RCC 7860 (cell line): ENCODE results near the gene PELI3.

ENCODE experiments used
- DNase-seq: peaks from one replicate; pipeline ENCODE4 v3.0.0-alpha.2; 2015; ENCODE audit warnings: low spot score
- FAIRE-seq: peaks from 2 replicates; lab custom pipeline; 2012; peaks lifted over from hg19 to GRCh38; lab: Jason Lieb, UNC

PELI3 gene

DNA sequence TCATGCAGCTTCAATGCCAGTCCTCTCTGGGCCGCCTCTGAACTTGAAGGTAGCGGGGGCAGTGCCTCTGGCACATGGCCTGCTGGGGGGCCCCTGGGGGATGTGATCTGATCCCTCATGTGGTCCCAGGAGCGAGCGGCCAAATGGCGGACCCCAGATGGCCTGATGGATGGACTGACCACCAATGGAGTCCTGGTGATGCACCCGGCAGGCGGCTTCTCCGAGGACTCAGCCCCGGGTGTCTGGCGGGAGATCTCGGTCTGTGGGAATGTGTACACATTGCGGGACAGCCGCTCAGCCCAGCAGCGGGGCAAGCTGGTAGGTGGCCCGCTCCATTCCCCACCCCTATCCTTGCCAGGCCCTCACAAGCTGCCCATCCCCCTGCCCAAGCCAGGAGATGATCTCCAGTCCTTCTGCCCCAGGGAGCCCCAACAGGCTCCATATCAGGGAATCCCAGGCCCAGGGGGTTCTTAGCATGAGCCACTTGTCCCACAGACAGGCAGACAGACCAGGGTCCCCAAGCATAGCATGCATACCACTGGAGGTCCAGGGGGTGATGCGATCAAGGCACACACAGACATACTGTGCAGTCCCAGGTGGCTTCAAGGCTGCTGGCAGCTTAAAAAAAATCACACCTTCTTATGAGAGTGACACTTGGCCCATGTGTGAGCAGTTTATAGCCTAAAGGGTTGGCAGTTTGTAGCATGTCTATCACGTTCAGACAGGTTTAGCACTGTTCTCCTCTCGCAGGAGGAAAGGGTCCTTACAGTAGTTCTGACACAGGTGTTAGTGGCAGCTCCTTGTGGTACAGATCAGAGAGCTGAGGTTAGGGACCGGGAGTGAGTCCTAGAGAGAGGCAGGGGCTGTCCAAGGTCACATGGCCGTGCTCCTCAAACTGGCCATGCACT is 7.2 kb downstream of the PELI3 start:
- FAIRE-seq, result no peak
- no peak for DNase-seq

GRCh38 chr11:66475349-66476172 is 8.9 kb downstream of the PELI3 start:
- FAIRE-seq (no peak), DNase-seq (no peak)

DNA sequence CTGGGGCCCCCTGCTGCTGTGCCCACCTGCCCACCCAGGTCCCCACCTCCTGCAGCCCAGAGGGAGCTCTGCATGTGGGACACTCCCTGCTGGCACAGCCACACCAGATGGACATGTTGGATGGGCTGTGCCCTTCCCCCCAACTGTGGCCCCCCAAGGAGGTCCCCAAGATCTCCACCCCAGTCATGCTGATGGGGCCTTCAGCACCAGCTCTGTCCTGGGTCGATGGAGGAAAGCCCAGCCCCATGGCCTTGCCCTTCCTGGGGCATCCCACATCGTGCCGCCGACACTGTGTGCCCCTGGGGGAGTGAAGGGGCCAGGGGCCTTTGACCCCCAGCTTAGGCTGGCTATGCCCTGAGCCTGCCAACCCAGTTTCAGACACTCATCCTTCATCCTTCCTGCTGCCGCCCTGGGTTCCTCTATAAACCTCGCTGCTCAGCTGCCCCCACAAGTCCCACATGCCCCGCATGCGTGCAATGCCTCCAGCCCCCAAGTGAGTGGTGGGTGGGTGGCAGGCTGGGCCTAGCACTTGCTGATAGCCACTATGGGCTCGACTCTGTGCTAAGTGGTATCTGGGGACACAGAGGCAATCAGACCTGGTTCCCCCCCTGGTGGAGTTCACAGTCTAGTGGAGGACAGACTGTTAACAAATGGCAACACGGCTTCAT is 9.6 kb downstream of the PELI3 start:
- DNase-seq (no peak), FAIRE-seq (no peak)

DNA sequence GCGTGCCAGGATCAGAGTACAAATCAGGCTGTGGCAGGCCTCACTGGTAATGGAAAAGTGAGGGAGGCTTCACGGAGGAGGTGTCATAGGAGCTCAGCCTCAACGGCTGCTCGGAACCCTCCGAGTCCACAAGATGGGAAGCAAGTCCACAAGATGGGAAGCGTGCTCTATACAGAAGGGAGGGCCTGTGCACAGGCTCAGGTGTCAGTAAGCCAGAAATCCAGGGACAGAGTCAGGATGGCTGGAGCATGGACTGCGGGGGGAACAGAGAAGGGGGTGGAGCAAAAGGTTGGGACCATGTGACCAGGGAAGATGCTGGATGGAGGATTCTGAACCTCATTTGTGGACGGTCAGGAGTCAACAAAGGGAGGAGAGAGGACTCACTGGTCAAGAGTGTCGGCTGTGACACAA is 10.1 kb downstream of the PELI3 start:
- FAIRE-seq (no peak), DNase-seq (no peak)

DNA sequence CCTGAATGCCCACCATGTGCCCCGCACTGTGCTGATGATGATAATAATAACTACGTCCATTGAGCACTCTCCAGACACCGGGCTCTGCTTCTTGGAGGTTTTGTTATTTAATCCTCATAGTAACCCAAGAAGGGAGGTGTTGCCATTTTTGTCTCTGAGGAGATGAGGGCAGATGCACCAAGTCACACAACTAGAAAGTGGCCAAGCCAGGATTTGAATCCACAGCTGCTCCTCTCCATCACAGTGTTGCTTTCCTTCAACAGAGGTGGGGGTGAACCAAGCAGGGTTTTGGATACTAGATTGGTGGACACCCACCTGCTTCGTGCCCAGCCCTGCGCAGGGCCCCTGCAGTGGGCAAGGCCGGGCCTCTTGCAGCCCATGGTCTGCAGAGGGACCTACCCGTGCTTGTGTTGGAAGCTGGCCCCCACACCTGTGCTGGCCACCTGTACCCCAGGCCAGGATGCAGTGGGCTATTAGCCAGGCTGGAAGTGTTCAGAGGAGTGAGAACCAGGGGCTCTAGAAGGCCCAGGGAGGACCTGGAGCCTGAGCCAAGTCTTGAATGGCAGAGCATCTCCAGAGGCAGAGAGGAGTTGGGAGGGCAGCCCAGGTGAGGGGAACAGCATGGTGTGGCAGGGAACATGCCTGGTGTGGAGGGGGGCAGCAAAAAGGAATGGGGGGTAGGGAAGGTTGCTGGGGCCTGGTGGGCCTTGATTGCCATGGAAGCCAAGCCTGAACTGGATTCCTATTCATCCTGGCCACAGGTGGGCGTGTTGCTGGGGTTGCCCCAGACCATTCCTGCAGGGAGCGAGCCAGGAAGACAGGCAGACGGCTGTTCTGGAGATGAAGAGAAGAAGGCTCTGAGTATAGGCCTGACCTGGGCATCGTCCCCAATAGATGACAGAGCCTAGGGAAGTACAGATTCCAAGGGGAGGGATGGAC is 10.8 kb downstream of the PELI3 start:
- DNase-seq, result no peak
- no peak for FAIRE-seq

GRCh38 chr11:66478729-66479393 is 12.2 kb downstream of the PELI3 start:
- DNase-seq (no peak), FAIRE-seq (no peak)

- FAIRE-seq, result no peak
- DNase-seq, result peak; percentile 14
Measured at GRCh38 chr11:66479394-66480116, 12.8 kb downstream of the PELI3 start.

DNA sequence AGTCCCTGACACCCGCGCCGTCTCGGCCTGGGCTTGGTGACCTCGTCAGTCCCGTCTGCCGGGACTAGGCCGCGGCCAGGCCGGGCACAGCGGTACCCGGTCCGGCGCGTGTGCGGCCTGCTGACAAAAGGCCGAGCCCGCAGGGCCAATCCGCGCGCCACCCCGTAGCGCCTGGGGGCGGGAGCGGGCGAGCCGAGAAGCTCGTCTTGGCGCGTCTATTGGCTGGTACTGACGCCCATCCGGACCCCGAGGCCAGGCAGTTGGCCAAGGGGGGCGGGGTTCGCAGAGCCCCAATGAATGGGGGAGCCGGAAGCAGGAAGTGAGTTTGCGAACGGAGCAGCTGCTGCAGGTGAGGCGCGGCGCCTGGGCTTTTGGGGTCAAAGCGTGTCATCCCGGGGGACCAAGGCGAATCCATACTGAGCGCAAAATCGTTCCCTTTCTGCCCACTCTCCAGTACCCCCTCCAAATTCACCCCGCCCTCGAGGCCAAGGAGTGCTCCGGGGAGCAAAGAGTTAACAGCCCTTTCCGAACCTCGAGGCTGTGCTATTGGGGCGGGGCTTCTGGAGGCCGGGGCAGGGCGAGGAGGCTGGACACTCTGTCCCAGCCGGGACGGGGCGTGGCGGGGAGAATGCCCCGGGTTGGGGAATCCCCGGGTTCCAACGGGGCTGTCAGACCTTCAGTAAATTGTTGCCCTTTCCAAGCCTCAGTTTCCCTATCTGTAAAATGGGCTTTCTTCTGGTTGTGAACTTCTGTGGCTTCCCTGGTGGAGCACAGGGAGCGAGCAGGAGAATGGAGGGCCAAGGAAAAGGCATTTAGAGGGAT is 13.6 kb downstream of the PELI3 start, which contains the start of gene DPP3:
TSS of gene DPP3 (plus strand) at position 318 of the 822 bp plus-strand sequence. CDS start 1,767 bp downstream, outside the sequence.
- DNase-seq (peak; percentile 85), FAIRE-seq (peak; percentile 46)

DNA sequence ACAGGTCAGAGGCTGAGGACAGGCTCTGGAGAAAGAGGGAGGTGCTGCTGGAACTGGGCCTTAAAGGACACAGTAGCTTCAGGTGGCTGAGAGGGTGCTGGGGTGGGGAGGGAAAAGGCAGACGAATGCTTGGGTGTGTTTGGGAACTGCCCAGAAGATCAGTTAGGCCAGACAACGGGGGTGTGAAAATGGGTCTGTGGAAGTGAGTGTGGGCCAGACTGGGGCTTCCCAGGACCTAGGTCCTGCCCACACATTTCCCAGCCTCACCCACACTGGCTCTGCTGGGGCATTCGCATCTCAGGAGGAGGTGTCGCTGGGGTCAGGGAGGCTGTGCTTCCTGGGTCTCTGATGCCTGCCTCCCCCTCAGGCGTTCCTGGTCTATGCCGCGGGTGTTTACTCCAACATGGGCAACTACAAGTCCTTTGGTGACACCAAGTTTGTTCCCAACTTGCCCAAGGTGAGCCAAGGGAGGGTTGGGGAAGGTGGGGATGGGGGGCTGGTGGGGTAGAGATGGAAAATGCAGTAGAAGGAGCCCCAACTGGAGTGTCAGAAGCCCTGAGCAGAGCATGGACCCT is 18.2 kb downstream of the PELI3 start:
- DNase-seq, result no peak
- no peak for FAIRE-seq

- no peak for FAIRE-seq
- no peak for DNase-seq
Measured at GRCh38 chr11:66488957-66489356, 22.3 kb downstream of the PELI3 start.

DNA sequence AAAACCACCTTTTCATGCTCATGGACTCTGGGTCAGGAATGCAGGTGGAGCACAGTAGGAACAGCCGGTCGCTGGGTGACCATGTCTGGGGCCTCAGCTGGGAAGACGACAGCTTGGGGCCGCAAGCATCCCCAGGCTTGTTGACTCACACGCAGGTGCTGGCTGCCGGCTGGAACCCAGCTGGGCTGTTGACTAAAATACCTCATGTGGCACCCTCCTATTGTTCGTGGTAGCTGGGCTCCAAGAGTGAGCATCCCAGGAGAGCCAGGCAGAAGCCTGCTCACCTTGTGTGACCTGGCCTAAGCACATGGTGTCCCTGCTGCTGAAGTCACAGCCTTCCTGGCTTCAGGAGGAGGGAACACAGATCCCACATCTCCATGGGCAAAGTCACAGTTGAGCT is 22.9 kb downstream of the PELI3 start:
- no peak for DNase-seq
- FAIRE-seq, result no peak

- no peak for FAIRE-seq
- DNase-seq, result no peak
Measured at GRCh38 chr11:66491315-66491935, 24.7 kb downstream of the PELI3 start.

DNA sequence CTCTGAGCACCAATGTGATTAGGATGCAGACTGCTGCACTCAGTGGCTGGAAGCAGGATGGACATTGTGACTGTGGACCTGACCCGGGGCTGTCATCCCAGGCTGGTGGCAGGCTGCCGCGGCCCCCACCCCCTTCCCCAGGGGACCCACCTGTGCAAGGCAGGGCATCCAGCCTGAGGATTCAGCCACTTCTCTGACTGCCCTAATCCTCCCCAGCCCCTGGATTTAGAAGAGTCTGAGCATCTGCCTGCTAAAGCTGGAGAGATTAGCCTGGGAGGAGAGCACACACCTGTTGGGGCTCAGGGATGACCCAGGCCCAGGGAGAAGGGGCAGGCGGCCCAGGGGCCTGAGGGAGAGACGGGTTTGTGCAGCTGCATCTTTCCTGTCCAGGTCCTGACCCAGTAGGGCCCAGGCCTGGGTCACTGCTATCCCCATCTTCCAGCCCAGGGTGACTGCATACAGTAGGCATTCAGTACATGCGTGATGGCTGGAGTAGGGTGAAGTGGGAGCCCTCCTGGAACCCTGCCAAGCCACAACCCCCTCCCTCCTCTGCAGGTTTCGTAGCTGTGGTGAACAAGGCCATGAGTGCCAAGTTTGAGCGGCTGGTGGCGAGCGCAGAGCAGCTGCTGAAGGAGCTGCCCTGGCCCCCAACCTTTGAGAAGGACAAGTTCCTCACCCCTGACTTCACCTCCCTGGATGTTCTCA is 25.6 kb downstream of the PELI3 start:
- DNase-seq (no peak), FAIRE-seq (no peak)

- no peak for FAIRE-seq
- DNase-seq, result no peak
Measured at GRCh38 chr11:66493130-66493529, 26.4 kb downstream of the PELI3 start.

DNA sequence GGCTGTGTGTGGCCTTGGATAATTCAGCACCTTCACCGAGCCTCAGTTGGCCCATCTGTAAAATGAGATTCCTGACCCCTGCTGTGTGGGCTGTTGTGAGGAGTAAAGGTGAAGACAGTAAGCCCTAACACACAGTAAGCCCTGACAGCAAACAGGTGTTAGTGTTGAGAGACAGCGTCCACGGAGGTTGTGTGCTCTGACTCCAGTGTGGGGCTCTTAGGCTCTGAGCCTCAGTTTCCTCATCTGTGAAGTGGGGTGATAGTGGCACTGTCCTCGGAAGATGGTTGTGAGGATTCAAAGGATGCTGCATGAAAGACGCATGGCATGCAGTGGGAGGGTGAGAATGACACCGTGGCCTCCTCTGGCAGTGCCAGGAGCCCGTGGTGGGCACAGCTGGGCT is 27.8 kb downstream of the PELI3 start:
- DNase-seq, result no peak
- FAIRE-seq, result no peak

- FAIRE-seq (no peak), DNase-seq (no peak)
Measured at GRCh38 chr11:66494935-66495334, 28.2 kb downstream of the PELI3 start.

DNA sequence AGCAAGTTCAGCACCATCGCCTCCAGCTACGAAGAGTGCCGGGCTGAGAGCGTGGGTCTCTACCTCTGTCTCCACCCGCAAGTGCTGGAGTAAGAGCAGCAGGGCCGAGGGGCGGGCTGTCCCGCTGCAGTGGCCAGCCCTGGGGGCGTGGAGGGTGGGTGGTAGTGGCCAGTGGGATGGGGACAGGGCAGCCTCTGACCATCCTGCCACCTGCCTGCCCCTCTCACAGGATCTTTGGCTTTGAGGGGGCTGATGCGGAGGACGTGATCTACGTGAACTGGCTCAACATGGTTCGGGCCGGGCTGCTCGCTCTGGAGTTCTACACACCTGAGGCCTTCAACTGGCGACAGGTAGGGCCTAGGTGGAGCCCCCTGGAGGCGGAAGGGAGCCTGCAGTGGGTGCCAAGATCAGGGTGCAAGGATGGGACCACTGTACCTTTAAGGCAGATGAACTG is 28.7 kb downstream of the PELI3 start:
- FAIRE-seq (no peak), DNase-seq (no peak)
